Natural killer cell (primary cell): Measurements from ENCODE around the gene LYPD4. TPM values are rescaled to one million over a fixed set of nuclear protein-coding genes. Genes with fewer than 3 reads are reported as not detected.

Source experiments
- ATAC-seq, 3 donors: fragments of 150-1000 bp in 2 of 3; fragments of 200-7000 bp in 1 of 3; cut with Tn5 transposase; 1 replicate in 1 of 3; 2 replicates in 2 of 3; pipeline ENCODE4 v1.10.0; 2021; ENCODE audit warnings: mild to moderate bottlenecking in 2 of 3, moderate library complexity in 2 of 3
- DNase-seq, 2 donors: peaks; one replicate each; pipeline versions ENCODE4 v3.0.0 to v3.0.0-alpha.2; 2013 to 2021; ENCODE audit warnings: mixed read lengths in 1 of 2
- H3K27ac ChIP-seq: one replicate; pipeline ENCODE4 v1.5.1; 2013; ENCODE audit warnings: mild to moderate bottlenecking, low read length
- H3K27me3 ChIP-seq: one replicate; pipeline ENCODE4 v1.6.1; 2013; ENCODE audit warnings: low read length; ENCODE audit not compliant: control insufficient read depth, insufficient read depth
- H3K36me3 ChIP-seq: one replicate; pipeline ENCODE4 v1.6.1; 2013; ENCODE audit warnings: low read length; ENCODE audit not compliant: control insufficient read depth, insufficient read depth
- H3K4me1 ChIP-seq: one replicate; pipeline ENCODE4 v1.6.1; 2013; ENCODE audit warnings: low read length; ENCODE audit not compliant: control insufficient read depth, insufficient read depth
- H3K4me3 ChIP-seq: one replicate; pipeline ENCODE4 v1.5.1; 2013; ENCODE audit warnings: low read length
- H3K9me3 ChIP-seq: one replicate; pipeline ENCODE4 v1.6.1; 2013; ENCODE audit warnings: low read length; ENCODE audit not compliant: control insufficient read depth, insufficient read depth
- H3K27ac Mint-ChIP-seq, 2 donors: one replicate each; pipeline ENCODE4 v1.8.0; 2022; ENCODE audit warnings: mild to moderate bottlenecking in 2 of 2, mixed read lengths in 2 of 2, moderate library complexity in 1 of 2
- H3K27me3 Mint-ChIP-seq, 2 donors: one replicate each; pipeline ENCODE4 v1.8.0; 2022; ENCODE audit warnings: low read depth in 2 of 2, mixed read lengths in 2 of 2
- H3K36me3 Mint-ChIP-seq: one replicate; pipeline ENCODE4 v1.8.0; 2022; ENCODE audit warnings: mixed read lengths
- H3K4me1 Mint-ChIP-seq, 2 donors: one replicate each; pipeline ENCODE4 v1.8.0; 2022; ENCODE audit warnings: mixed read lengths in 2 of 2
- H3K4me3 Mint-ChIP-seq: one replicate; pipeline ENCODE4 v1.8.0; 2022; ENCODE audit warnings: mild to moderate bottlenecking, moderate library complexity, mixed read lengths
- H3K9me3 Mint-ChIP-seq, 2 donors: one replicate each; pipeline ENCODE4 v1.8.0; 2022; ENCODE audit warnings: mixed read lengths in 2 of 2
- WGBS: methylation state at CpG from one replicate; pipeline ENCODE4 v1.1.7; 2013; ENCODE audit warnings: missing lambda C conversion rate; ENCODE audit not compliant: insufficient coverage; 5-methylcytosine and 5-hydroxymethylcytosine counted together
- intact Hi-C: fragments of 100-400 bp; cut with micrococcal nuclease; formaldehyde crosslinking; loops from one replicate; pipeline ENCODE4 v1.14.2; 2022
- total RNA-seq, 4 donors: library from RNA; stranded (reverse); fragments of 120-200 nt in 1 of 4; gene quantifications; one replicate each; pipeline versions ENCODE4 v1.2.3 to v1.2.4, GENCODE V29; 2013 to 2022
- TF ChIP-seq, protein P1 (sequence below): fragments of 200-600 bp; IDR thresholded peaks from one replicate; pipeline ENCODE4 v1.8.0; 2022; ENCODE audit warnings: antibody characterized with exemption

Gene LYPD4
- total RNA-seq, 3 donors from 2014 or later (not counting 1 experiment from before 2014, with no cell fraction given), result not detected

- ATAC-seq, result no peak
- WGBS, result 80% methylated on average over 4 of the region's 4 CpGs
- Histone ChIP-seq H3K4me3 (no peak overlapping the region), H3K27me3 (no peaks in the 10 kb centered on the region), H3K9me3 (no peaks in the 10 kb centered on the region), H3K27ac (no peak overlapping the region), H3K4me1 (peaks cover 20% of the 10 kb centered on the region), H3K36me3 (no peaks in the 10 kb centered on the region)
- TF ChIP-seq, protein P1, sequence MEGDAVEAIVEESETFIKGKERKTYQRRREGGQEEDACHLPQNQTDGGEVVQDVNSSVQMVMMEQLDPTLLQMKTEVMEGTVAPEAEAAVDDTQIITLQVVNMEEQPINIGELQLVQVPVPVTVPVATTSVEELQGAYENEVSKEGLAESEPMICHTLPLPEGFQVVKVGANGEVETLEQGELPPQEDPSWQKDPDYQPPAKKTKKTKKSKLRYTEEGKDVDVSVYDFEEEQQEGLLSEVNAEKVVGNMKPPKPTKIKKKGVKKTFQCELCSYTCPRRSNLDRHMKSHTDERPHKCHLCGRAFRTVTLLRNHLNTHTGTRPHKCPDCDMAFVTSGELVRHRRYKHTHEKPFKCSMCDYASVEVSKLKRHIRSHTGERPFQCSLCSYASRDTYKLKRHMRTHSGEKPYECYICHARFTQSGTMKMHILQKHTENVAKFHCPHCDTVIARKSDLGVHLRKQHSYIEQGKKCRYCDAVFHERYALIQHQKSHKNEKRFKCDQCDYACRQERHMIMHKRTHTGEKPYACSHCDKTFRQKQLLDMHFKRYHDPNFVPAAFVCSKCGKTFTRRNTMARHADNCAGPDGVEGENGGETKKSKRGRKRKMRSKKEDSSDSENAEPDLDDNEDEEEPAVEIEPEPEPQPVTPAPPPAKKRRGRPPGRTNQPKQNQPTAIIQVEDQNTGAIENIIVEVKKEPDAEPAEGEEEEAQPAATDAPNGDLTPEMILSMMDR, result no peak
- Mint-ChIP-seq H3K27me3 (peaks cover 8 to 12% of the 10 kb centered on the region in 2 donors), H3K4me1 (no peaks in the 10 kb centered on the region), H3K9me3 (no peaks in the 10 kb centered on the region), H3K36me3 (no peaks in the 10 kb centered on the region), H3K4me3 (no peak overlapping the region), H3K27ac (no peak overlapping the region)
- intact Hi-C loops, result no loop called here
- no peak for DNase-seq
Observed at GRCh38 chr19:41801031-41801430, 43.5 kb downstream of the LYPD4 start.

DNA sequence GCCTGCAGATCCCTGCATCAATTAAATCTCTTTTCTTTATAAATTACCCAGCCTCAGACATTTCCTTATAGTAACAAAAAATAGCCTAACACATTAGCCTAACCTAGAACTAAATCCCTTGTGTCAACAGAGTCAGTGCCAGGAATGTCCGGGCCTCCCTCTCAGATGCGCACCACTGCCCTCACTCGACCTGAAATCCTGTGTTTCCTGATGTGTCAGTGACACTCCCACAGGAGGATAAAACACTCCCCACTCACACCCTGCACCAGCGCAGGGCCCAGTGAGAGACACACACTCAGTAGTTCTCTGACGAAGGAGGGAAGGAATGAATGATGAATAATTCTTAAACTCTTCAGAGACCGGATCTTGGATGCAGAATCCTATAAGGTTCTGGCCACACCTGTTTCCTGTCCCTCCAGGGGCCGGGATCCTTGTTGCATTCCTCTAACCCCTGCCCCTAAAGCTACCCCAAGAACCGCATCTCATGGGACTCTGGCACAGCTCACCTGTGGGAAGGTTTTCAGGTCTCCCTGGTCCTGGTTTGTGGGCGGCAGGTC, 45.0 kb downstream of the LYPD4 start:
- H3K4me1 ChIP-seq, result peaks cover 24% of the 10 kb centered on the region
- 82% methylated on average over 7 of the region's 9 CpGs for WGBS
- H3K27ac Mint-ChIP-seq, result no peak overlapping the region

DNA sequence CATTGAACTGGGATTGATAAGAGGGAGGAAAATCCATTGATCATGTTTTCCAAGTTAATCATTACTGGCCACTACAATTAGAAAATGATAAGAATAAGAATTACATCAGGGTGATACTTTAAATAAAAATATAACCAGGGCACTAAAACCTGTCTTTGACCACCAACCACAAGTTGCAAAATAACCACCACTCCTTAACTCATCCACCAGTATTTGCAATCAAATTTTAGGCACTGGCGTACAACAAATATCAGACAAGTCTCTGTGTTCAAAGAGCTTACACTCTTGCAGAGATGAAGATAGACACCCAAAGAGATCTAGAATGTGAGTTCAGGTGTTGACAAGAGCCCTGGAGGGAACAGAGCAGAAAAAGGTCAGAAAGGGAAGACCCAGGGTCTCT, 47.6 kb downstream of the LYPD4 start:
- intact Hi-C loops, result no loop called here
- H3K36me3 Mint-ChIP-seq, result no peaks in the 10 kb centered on the region
- TF ChIP-seq, protein P1, result no peak
- H3K4me1 Mint-ChIP-seq, result peaks cover 0 to 9% of the 10 kb centered on the region in 2 donors
- Histone ChIP-seq H3K4me3 (no peak overlapping the region), H3K9me3 (no peaks in the 10 kb centered on the region), H3K4me1 (peaks cover 15% of the 10 kb centered on the region), H3K27me3 (peaks cover 2% of the 10 kb centered on the region), H3K27ac (no peak overlapping the region), H3K36me3 (no peaks in the 10 kb centered on the region)
- WGBS, result 82% methylated on average over 1 of the region's 1 CpG
- no peaks in the 10 kb centered on the region for H3K9me3 Mint-ChIP-seq
- peak overlapping the region in 1 of 2 donors; percentile 27 for H3K27ac Mint-ChIP-seq
- no peak overlapping the region for H3K4me3 Mint-ChIP-seq
- DNase-seq, result no peak
- no peak for ATAC-seq
- peaks cover 22 to 25% of the 10 kb centered on the region in 2 donors for H3K27me3 Mint-ChIP-seq

More for the DNA sequence above, 45.0 kb downstream of the LYPD4 start:
- intact Hi-C loops, result no loop called here
- Mint-ChIP-seq H3K36me3 (no peaks in the 10 kb centered on the region), H3K9me3 (no peaks in the 10 kb centered on the region), H3K27me3 (peaks cover 14 to 18% of the 10 kb centered on the region in 2 donors), H3K4me1 (peaks cover 0 to 9% of the 10 kb centered on the region in 2 donors), H3K4me3 (no peak overlapping the region)
- DNase-seq (no peak), ATAC-seq (no peak)
- TF ChIP-seq, protein P1, result no peak
- Histone ChIP-seq H3K27me3 (peaks cover 2% of the 10 kb centered on the region), H3K9me3 (no peaks in the 10 kb centered on the region), H3K4me3 (no peak overlapping the region), H3K27ac (no peak overlapping the region), H3K36me3 (no peaks in the 10 kb centered on the region)

- no peaks in the 10 kb centered on the region for H3K36me3 Mint-ChIP-seq
- peak within 1 kb of the TSS in 1 of 2 donors; percentile 27 for H3K27ac Mint-ChIP-seq
- peaks cover 22 to 25% of the 10 kb centered on the region in 2 donors for H3K27me3 Mint-ChIP-seq
Observed at GRCh38 chr19:41796362-41796761, 48.1 kb downstream of the LYPD4 start, which contains the start of gene CEACAM3. TSS of gene CEACAM3 (plus strand) at chr19:41796587. CDS start at chr19:41796678, 91 bp downstream.

More at GRCh38 chr19:41796362-41796761, 48.1 kb downstream of the LYPD4 start, which contains the start of gene CEACAM3:
- peaks cover 14% of the 10 kb centered on the region for H3K4me1 ChIP-seq
- no peak within 1 kb of the TSS for H3K4me3 ChIP-seq
- no peak within 1 kb of the TSS for H3K4me3 Mint-ChIP-seq
- TF ChIP-seq, protein P1, result no peak
- no peak within 1 kb of the TSS for H3K27ac ChIP-seq
- peaks cover 0 to 9% of the 10 kb centered on the region in 2 donors for H3K4me1 Mint-ChIP-seq
- H3K36me3 ChIP-seq, result no peaks in the 10 kb centered on the region
- H3K27me3 ChIP-seq, result peaks cover 2% of the 10 kb centered on the region
- H3K9me3 ChIP-seq, result no peaks in the 10 kb centered on the region
- DNase-seq, result no peak
- ATAC-seq, result no peak
- no peaks in the 10 kb centered on the region for H3K9me3 Mint-ChIP-seq
- intact Hi-C loops, result no loop called here
